CD4-positive, alpha-beta T cell treated with Interleukin-2 at 100 ng/mL for 4 hours (primary cell): ENCODE measurements around the gene ARID5B.
A peak's percentile ranks its signal among the peaks of the same experiment; 100 is the strongest.

Experiments used
- DNase-seq: peaks from one replicate; pipeline ENCODE4 v3.0.0-alpha.2; 2020; ENCODE audit warnings: low spot score

ARID5B gene

GRCh38 chr10:62036186-62037081 is 134.9 kb downstream of the ARID5B start:
- no peak for DNase-seq

- no peak for DNase-seq
Observed at GRCh38 chr10:62037166-62037831, 135.8 kb downstream of the ARID5B start.

- no peak for DNase-seq
Observed at GRCh38 chr10:62037890-62038608, 136.6 kb downstream of the ARID5B start.

GRCh38 chr10:62038609-62039190 is 137.2 kb downstream of the ARID5B start:
- peak; percentile 87 for DNase-seq

GRCh38 chr10:62039954-62040353 is 138.5 kb downstream of the ARID5B start:
- DNase-seq: no peak

GRCh38 chr10:62040881-62041280 is 139.4 kb downstream of the ARID5B start:
- no peak for DNase-seq

- peak; percentile 52 for DNase-seq
Observed at GRCh38 chr10:62043421-62044021, 142.0 kb downstream of the ARID5B start.

GRCh38 chr10:62044566-62044965 is 143.1 kb downstream of the ARID5B start:
- no peak for DNase-seq

- peak; percentile 69 for DNase-seq
Observed at GRCh38 chr10:62045765-62046521, 144.4 kb downstream of the ARID5B start.

GRCh38 chr10:62046522-62047227 is 145.2 kb downstream of the ARID5B start:
- peak; percentile 61 for DNase-seq

- DNase-seq: peak; percentile 47
Observed at GRCh38 chr10:62047228-62047892, 145.9 kb downstream of the ARID5B start.

- DNase-seq: peak; percentile 45
Observed at GRCh38 chr10:62047960-62048383, 146.5 kb downstream of the ARID5B start.

GRCh38 chr10:62048470-62048869 is 147.0 kb downstream of the ARID5B start:
- peak; percentile 87 for DNase-seq

GRCh38 chr10:62048919-62049623 is 147.6 kb downstream of the ARID5B start:
- peak; percentile 72 for DNase-seq

- peak; percentile 46 for DNase-seq
Observed at GRCh38 chr10:62049624-62050345, 148.3 kb downstream of the ARID5B start.

- peak; percentile 41 for DNase-seq
Observed at GRCh38 chr10:62050346-62050892, 148.9 kb downstream of the ARID5B start.

- DNase-seq: peak; percentile 91
Observed at GRCh38 chr10:62050893-62051433, 149.5 kb downstream of the ARID5B start.

- no peak for DNase-seq
Observed at GRCh38 chr10:62052276-62052675, 150.8 kb downstream of the ARID5B start.
